KOPT-K1 (cell line): Measurements from ENCODE around the gene PPP1R2B.
"Not testable (repeated sequence)": the region's sequence is repeated elsewhere in the genome, so short reads cannot be mapped to it uniquely, and the experiment has no call there.

Experiments
- H3K27ac ChIP-seq: fragments of 200-600 bp; sonication (generic); 2 replicates; pipeline ENCODE4 v1.5.1; 2016; ENCODE audit warnings: antibody characterized with exemption, mild to moderate bottlenecking, low read depth, low read length; ENCODE audit not compliant: poor library complexity, severe bottlenecking
- H3K36me3 ChIP-seq: fragments of 200-600 bp; sonication (generic); 2 replicates; pipeline ENCODE4 v1.5.1; 2017; ENCODE audit warnings: antibody characterized with exemption, mild to moderate bottlenecking, low read length, moderate library complexity; ENCODE audit not compliant: insufficient read depth
- H3K9me3 ChIP-seq: fragments of 200-600 bp; sonication (generic); 2 replicates; pipeline ENCODE4 v1.5.1; 2017; ENCODE audit warnings: antibody characterized with exemption, low read length, mild to moderate bottlenecking; ENCODE audit not compliant: insufficient read depth, poor library complexity, severe bottlenecking

Gene PPP1R2B

DNA sequence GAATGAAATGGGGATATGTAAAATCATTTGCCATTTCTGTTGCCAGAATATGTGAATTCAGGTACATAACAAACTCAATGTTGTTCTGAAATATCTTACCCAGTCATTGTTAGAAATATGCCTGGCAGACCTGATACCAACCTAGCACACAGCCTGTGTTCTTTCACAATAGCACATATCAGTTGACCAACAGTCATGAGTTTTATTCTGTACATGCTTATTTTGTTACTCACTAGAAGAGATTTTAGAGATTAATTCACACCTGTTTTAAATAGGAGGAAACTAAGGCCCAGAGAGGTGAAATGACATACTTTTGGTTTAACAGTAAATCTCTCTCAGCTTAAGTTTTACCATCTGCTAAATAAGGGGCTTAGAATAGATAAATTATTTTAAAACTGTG lies 8.4 kb upstream of the PPP1R2B start:
- no peaks in the 10 kb centered on the region for H3K9me3 ChIP-seq
- H3K36me3 ChIP-seq, result no peaks in the 10 kb centered on the region
- H3K27ac ChIP-seq, result no peak overlapping the region

DNA sequence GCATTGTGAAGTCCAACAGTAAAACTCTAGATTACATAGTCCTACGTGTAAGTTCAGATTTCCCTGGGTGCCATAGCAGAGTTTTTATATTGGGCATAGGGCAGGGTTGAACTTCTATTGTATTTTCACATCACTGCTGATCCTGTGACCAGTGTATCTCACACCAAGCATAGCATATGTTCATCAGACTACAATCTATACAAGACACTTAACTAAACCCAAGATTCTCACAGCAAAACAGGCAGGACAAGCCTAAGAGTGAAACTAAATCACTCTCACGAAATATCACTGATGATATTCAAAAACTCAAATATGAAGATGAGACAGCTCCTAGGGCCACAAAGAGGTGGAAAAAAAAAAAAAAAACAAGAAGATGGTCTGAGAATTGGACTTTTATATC lies 3.2 kb upstream of the PPP1R2B start:
- Histone ChIP-seq H3K27ac (no peak overlapping the region), H3K9me3 (no peaks in the 10 kb centered on the region), H3K36me3 (no peaks in the 10 kb centered on the region)

DNA sequence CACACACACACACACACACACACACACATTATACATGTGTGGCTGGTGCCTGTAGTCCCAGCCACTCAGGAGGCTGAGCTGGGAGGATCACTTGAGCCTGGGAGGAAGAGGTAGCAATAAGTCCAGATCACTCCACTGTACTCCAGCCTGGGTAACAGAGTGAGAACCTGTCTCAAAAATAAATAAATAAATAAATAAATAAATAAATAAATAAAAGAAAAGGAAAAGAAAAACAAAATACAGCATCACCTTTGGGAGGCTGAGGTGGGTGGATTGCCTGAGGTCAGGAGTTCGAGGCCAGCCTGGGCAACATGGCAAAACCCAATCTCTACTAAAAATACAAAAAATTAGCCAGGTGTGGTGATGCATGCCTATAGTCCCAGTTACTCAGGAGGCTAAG lies 1.6 kb upstream of the PPP1R2B start:
- not testable (repeated sequence) for H3K9me3 ChIP-seq, H3K36me3 ChIP-seq, H3K27ac ChIP-seq

DNA sequence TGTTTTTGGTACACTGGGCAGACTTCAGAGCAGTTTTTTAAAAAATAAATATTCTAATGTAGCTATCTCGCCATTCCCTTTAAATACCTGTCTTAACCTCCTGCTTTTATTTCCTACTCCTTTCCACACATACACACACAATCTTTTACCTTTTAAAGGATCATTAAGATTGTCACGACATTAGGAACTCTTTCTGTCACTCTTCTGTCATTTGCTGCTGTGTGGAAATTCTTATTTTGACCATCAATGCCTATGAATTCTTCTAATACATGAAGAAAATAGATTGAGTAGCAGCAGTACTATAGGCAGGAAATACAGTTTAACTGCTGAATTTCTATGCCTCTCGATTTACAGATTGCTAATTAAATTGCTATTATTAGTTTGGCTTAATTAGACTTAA lies 1.8 kb downstream of the PPP1R2B start:
- H3K36me3 ChIP-seq, result no peaks in the 10 kb centered on the region
- H3K9me3 ChIP-seq, result peaks cover 7% of the 10 kb centered on the region
- no peak overlapping the region for H3K27ac ChIP-seq

DNA sequence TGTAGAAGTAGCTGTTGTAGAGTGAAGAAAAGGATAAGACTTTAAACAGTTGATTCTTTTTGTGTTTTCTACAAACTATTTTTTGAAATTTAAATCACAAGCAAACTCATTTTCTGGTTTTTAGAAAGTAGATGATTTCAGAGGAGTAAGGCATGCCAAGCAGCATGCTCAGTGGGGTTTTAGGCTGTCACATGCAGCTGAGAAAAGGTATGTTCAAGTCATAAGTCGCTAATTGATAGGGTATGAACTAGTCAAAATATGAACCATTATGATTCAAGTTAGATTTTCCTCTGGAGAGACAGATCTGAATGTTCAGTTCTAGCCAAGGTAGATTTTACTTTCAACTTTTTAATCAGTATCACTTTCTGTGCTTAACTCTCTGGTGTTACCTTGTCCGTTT lies 3.0 kb downstream of the PPP1R2B start:
- not testable (repeated sequence) for H3K27ac ChIP-seq

DNA sequence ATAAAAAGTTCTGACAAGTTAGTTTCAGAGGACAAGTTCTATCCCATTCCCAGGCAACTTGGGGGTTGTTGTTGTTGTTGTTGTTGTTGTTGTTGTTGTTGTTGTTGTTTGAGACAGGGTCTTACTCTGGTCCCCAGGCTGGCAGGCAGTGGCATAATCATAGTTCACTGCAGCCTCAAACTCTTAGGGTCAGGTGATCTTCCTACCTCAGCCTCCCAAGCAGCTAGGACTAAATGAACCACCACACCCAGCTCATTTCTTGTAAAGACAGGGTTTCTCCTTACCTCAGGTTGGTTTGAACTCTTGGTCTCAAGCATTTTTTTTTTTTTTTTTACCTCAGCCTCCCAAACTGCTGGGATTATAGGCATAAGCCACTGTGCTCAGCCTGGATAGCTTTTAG lies 15.3 kb downstream of the PPP1R2B start:
- no peak overlapping the region for H3K27ac ChIP-seq
- H3K9me3 ChIP-seq, result no peaks in the 10 kb centered on the region
- no peaks in the 10 kb centered on the region for H3K36me3 ChIP-seq

More for the DNA sequence above, 3.0 kb downstream of the PPP1R2B start:
- H3K36me3 ChIP-seq, H3K9me3 ChIP-seq: not testable (repeated sequence)

DNA sequence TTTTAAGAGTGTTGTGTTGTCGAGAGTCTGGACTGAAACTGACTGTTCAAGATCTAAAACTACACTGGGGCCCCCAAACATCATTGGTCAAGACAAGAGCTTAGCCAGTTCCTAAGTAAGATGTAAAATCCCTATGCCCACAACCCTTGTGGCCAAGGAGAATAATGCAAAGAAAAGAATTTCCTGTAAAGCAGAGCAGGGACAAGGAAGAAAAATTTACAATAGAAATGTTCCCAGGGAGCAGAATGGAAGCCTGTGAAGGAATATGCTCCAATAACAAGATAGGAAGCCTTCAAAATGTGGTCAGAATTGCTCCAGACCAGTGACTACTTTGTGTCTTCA lies 20.4 kb downstream of the PPP1R2B start:
- H3K27ac ChIP-seq, result no peak overlapping the region
- H3K36me3 ChIP-seq, result no peaks in the 10 kb centered on the region
- no peaks in the 10 kb centered on the region for H3K9me3 ChIP-seq

DNA sequence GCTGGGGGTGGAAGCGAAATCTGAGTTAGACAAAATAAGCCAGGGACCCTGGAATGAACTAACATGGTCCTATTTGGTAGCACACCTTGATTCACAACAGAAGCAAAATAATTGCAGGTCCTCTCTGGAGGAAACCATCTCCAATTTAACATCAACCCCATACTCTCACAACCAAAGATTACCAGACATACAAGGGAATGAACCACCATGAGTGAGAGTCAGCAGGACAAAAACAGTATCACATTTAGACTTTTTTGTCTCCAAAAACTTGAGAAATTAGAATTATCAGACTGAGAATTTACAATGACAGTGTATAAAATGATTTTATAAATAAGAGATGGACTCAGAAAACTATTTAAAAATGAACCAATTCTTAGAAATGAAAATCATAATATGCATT lies 21.1 kb downstream of the PPP1R2B start:
- H3K27ac ChIP-seq, result no peak overlapping the region
- H3K36me3 ChIP-seq, result no peaks in the 10 kb centered on the region
- no peaks in the 10 kb centered on the region for H3K9me3 ChIP-seq

DNA sequence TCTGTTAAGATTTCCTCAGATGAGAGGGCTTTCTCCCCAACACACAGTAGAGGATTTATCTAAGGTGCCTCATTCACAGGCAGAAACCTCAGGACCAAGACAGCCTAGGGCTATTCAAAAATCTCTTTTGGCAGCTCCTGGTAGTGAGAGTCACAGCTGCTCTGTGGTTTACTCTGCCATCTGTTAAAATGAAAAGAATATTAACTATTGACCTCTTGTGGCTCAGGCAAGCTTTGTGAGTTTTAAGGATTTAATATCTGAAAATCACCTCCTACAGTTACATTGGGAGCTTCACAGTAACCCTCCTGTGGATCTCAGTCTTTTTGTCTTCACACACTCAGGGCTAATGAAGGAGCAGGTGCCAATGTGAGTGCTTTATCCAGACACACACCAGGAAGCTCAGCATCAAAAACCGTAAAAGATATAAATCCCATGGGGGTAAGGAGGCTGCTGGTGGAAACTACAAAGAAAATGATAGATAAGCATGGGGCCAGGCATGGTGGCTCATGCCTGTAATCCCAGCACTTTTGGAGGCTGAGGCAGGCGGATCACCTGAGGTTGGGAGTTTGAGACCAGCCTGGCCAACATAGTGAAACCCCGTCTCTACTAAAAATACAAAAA lies 29.7 kb downstream of the PPP1R2B start:
- Histone ChIP-seq H3K36me3 (no peaks in the 10 kb centered on the region), H3K27ac (no peak overlapping the region), H3K9me3 (no peaks in the 10 kb centered on the region)

DNA sequence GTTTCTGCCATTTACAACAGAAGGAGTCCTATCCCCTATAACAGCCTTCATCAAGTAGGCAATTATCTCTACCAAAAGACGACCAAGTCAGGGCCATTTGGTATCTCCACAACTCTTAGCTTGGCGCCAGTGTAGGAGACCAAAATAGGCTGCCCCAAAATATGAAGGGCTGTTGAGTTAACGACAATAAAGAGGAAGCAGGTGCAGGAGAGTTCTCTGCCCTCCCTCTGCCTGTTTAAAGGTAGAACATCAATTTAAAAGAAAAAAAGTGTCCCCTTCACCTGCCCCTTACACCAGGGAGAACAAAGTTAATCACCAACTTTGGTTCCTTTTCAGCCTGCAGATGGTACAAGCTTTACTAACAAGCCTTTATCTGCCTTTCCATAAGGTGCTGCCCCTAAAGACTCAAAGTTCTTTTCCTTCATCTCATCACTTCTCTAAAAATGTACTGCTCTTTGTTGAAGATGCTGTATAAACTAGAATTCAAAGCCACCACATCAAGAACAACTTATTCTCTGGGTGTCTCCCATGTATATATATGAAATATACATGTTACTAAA lies 33.3 kb downstream of the PPP1R2B start:
- no peak overlapping the region for H3K27ac ChIP-seq
- no peaks in the 10 kb centered on the region for H3K36me3 ChIP-seq
- H3K9me3 ChIP-seq, result no peaks in the 10 kb centered on the region

DNA sequence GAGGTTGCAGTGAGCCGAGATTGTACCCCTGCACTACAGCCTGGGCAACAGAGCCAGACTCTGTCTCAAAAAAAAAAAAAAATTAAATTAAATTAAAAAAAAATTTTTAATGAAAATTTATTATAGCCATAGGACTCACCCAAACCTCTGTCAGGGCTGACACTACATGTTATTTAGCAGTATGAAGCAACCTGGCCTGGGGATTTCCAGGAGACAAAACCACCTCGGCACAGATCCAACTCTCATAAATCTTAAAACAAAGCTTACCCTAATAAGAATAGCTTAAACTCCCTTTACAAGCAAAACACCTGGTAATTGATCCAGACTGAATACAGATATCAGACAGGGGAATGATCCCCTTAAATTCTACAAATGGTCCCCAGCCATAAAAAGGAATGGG lies 38.4 kb downstream of the PPP1R2B start:
- Histone ChIP-seq H3K27ac (no peak overlapping the region), H3K36me3 (no peaks in the 10 kb centered on the region), H3K9me3 (no peaks in the 10 kb centered on the region)

DNA sequence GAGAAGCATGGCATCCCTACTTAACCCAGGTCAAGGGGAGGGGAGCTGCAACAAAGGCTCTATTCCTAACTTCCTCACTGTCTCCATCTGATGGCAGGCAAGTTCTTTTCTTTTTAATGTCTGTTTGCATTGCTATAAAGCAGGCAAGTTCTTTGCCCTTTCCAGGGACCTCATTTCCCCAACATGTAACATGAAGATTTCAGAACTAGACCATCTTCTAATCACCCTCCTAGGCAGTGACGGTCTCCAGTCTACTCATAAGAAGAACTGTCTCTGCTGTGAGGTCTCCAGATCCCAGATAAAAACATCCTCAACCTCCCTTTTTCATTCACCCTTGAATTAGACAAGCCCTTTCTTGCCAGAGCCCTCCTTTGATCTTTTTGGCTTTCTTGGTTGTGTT lies 42.1 kb downstream of the PPP1R2B start:
- no peak overlapping the region for H3K27ac ChIP-seq
- H3K36me3 ChIP-seq, result no peaks in the 10 kb centered on the region
- no peaks in the 10 kb centered on the region for H3K9me3 ChIP-seq

DNA sequence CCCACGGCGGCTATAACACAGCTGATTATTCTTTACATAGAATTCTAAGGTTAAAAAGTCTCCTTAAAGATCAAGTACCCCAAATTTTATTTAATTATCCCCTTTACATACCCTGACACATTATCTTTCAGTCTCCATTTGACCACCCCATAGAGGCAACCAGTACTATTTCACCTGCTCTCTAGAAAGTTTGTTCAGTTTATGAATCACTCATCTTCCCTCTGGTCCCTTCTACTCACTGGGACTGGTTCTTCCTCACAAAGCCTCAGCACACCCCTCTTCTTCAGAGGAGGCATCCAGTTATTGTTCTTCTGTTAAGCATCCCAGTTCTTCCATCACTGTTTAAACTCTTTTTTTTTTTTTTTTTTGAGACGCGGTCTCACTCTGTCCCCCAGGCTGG lies 42.8 kb downstream of the PPP1R2B start:
- Histone ChIP-seq H3K27ac (no peak overlapping the region), H3K36me3 (no peaks in the 10 kb centered on the region), H3K9me3 (no peaks in the 10 kb centered on the region)

DNA sequence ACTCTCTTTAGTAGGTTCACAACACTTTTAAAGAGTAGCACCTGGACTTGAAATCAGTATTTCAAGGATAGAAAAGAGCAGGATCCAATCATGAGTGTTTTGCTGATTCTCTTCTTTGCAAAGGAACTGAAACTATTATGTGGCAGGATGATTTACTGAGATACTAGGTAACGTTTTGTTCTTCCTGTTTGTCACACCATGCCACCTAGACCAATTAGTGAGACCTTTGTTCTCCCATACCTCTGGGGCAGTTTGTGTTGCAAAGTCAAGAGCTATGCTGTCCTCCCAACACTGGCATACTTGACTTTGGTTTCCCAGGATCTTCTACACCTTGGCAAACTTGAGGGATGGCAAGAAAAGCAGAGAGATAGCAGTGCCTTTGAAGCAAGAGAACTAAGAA lies 43.4 kb downstream of the PPP1R2B start:
- Histone ChIP-seq H3K9me3 (no peaks in the 10 kb centered on the region), H3K36me3 (no peaks in the 10 kb centered on the region), H3K27ac (no peak overlapping the region)

DNA sequence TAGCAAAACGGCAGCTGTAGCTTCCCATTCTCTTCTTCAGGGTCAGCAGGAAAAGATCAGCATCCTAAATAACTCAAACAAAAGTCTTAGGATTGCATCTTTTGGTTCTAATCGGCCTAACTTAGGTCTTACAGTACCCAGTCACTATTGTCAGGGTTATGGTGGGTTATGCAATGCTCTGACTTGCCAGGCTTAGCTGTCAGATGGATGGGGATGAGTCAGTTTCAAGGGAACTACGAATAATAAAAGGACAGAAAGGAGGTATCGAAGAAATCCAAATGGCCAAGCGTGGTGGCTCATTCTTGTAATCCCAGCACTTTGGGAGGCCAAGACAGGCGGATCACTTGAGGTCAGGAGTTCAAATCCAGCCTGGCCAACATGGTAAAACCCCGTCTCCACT lies 46.5 kb downstream of the PPP1R2B start:
- H3K27ac ChIP-seq, result no peak overlapping the region
- H3K36me3 ChIP-seq, result no peaks in the 10 kb centered on the region
- H3K9me3 ChIP-seq, result no peaks in the 10 kb centered on the region
